ENCODE measurements around the gene HGD.

The HGD gene

DNA sequence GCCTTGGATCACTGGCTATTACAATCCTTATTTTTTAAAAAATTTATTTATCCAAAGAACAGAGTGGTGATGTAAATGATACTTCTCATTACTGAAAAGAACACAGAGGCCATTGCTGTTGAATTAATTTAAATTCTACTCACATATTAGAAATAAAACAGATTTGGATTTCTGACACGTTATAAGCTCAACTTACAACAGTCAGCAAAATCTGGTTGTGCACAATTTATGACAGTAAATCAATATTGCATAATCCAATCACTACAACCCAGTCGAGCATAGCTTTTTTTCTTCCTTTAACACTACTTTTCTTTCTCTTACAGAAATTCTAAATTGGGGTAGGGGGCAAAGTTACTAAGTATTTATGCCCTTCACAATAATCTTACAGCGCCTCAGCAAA lies 17.3 kb upstream of the HGD start:
- H3K36me3 ChIP-seq (ENCODE audit: control insufficient read depth in 5 of 5, insufficient read depth in 5 of 5, low read length in 5 of 5): peaks cover 6 to 12% (median 7%) of the 10 kb centered on the region in 5 donors
- peaks cover 0 to 6% (median 4%) of the 10 kb centered on the region in 5 donors for H3K9me3 ChIP-seq (ENCODE audit: control insufficient read depth in 5 of 5, low read length in 5 of 5)
- no peak overlapping the region for H3K4me3 ChIP-seq (ENCODE audit: low read depth in 1 of 5, low read length in 5 of 5)
- H3K27ac ChIP-seq (ENCODE audit: low read depth, low read length): no peak overlapping the region
- H3K9ac ChIP-seq (ENCODE audit: low read length in 5 of 5): no peak overlapping the region
- H3K4me1 ChIP-seq (ENCODE audit: control insufficient read depth in 5 of 5, insufficient read depth in 5 of 5, low read length in 5 of 5): no peaks in the 10 kb centered on the region
- no peaks in the 10 kb centered on the region for H3K27me3 ChIP-seq (ENCODE audit: control insufficient read depth in 5 of 5, insufficient read depth in 4 of 5, low read length in 5 of 5)

GRCh38 chr3:120693439-120694171 lies 11.6 kb upstream of the HGD start:
- H3K36me3 ChIP-seq (ENCODE audit: control insufficient read depth in 5 of 5, insufficient read depth in 5 of 5, low read length in 5 of 5): peaks cover 10 to 28% (median 15%) of the 10 kb centered on the region in 5 donors
- H3K9ac ChIP-seq (ENCODE audit: low read length in 5 of 5): no peak overlapping the region
- no peak overlapping the region for H3K27ac ChIP-seq (ENCODE audit: low read depth, low read length)
- H3K4me3 ChIP-seq (ENCODE audit: low read depth in 1 of 5, low read length in 5 of 5): no peak overlapping the region
- no peaks in the 10 kb centered on the region for H3K9me3 ChIP-seq (ENCODE audit: control insufficient read depth in 5 of 5, low read length in 5 of 5)
- no peaks in the 10 kb centered on the region for H3K27me3 ChIP-seq (ENCODE audit: control insufficient read depth in 5 of 5, insufficient read depth in 4 of 5, low read length in 5 of 5)
- H3K4me1 ChIP-seq (ENCODE audit: control insufficient read depth in 5 of 5, insufficient read depth in 5 of 5, low read length in 5 of 5): peaks cover 0 to 6% (median 3%) of the 10 kb centered on the region in 5 donors

DNA sequence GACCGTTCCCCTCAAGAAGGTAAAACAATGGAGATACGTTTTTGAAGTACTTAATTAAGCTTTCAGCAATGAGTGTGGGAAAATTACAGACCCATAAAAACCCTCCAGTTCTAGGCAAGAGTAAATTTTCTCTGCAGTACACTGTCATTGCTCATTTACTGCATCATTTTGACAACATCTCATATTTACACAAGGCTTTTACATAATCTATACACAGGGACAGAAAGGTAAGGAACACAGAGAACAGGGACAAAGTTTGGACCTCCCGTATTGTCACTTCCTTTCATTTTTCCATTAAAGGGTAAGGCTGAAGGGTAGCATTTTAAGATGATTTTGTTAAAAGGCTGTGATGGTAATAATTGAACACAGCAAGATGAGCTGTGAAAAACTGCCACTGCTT lies 7.4 kb upstream of the HGD start:
- peaks cover 6 to 24% (median 18%) of the 10 kb centered on the region in 5 donors for H3K36me3 ChIP-seq (ENCODE audit: control insufficient read depth in 5 of 5, insufficient read depth in 5 of 5, low read length in 5 of 5)
- no peak overlapping the region for H3K27ac ChIP-seq (ENCODE audit: low read depth, low read length)
- H3K4me3 ChIP-seq (ENCODE audit: low read depth in 1 of 5, low read length in 5 of 5): no peak overlapping the region
- peaks cover 0 to 6% (median 4%) of the 10 kb centered on the region in 5 donors for H3K4me1 ChIP-seq (ENCODE audit: control insufficient read depth in 5 of 5, insufficient read depth in 5 of 5, low read length in 5 of 5)
- H3K27me3 ChIP-seq (ENCODE audit: control insufficient read depth in 5 of 5, insufficient read depth in 4 of 5, low read length in 5 of 5): no peaks in the 10 kb centered on the region
- no peaks in the 10 kb centered on the region for H3K9me3 ChIP-seq (ENCODE audit: control insufficient read depth in 5 of 5, low read length in 5 of 5)
- no peak overlapping the region for H3K9ac ChIP-seq (ENCODE audit: low read length in 5 of 5)

GRCh38 chr3:120688121-120688520 lies 6.1 kb upstream of the HGD start:
- Histone ChIP-seq H3K4me3 (ENCODE audit: low read depth in 1 of 5, low read length in 5 of 5) (no peak overlapping the region), H3K4me1 (ENCODE audit: control insufficient read depth in 5 of 5, insufficient read depth in 5 of 5, low read length in 5 of 5) (peaks cover 0 to 4% (median 0%) of the 10 kb centered on the region in 5 donors), H3K27ac (ENCODE audit: low read depth, low read length) (no peak overlapping the region), H3K9me3 (ENCODE audit: control insufficient read depth in 5 of 5, low read length in 5 of 5) (no peaks in the 10 kb centered on the region), H3K9ac (ENCODE audit: low read length in 5 of 5) (no peak overlapping the region), H3K27me3 (ENCODE audit: control insufficient read depth in 5 of 5, insufficient read depth in 4 of 5, low read length in 5 of 5) (no peaks in the 10 kb centered on the region), H3K36me3 (ENCODE audit: control insufficient read depth in 5 of 5, insufficient read depth in 5 of 5, low read length in 5 of 5) (peaks cover 6 to 22% (median 18%) of the 10 kb centered on the region in 5 donors)

- Histone ChIP-seq H3K9me3 (ENCODE audit: control insufficient read depth in 5 of 5, low read length in 5 of 5) (no peaks in the 10 kb centered on the region), H3K27ac (ENCODE audit: low read depth, low read length) (no peak overlapping the region), H3K27me3 (ENCODE audit: control insufficient read depth in 5 of 5, insufficient read depth in 4 of 5, low read length in 5 of 5) (no peaks in the 10 kb centered on the region), H3K9ac (ENCODE audit: low read length in 5 of 5) (no peak overlapping the region), H3K4me1 (ENCODE audit: control insufficient read depth in 5 of 5, insufficient read depth in 5 of 5, low read length in 5 of 5) (peaks cover 0 to 4% (median 0%) of the 10 kb centered on the region in 5 donors), H3K4me3 (ENCODE audit: low read depth in 1 of 5, low read length in 5 of 5) (no peak overlapping the region), H3K36me3 (ENCODE audit: control insufficient read depth in 5 of 5, insufficient read depth in 5 of 5, low read length in 5 of 5) (peaks cover 6 to 22% (median 10%) of the 10 kb centered on the region in 5 donors)
These were observed 3.4 kb upstream of the HGD start for GRCh38 chr3:120685411-120685810.

DNA sequence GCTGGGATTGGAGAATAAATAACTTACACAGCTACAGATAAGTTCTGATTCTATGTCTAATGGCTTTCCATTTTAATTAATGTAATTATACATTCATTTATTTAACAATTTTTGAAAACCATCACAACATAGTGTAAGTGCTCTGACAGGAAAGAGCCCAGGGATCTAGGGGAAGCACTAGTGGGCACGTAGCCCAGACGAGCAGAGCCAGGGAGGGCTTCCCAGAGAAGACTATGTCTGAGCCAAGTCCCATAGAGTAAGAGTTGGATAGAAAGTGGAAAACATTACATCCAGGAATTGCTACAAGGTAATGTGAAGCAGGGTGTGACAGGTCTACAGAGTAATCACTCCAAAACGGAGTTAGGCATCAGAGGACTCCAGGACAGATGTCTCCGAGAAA lies 2.9 kb upstream of the HGD start:
- H3K27ac ChIP-seq (ENCODE audit: low read depth, low read length): no peak overlapping the region
- H3K9me3 ChIP-seq (ENCODE audit: control insufficient read depth in 5 of 5, low read length in 5 of 5): no peaks in the 10 kb centered on the region
- H3K9ac ChIP-seq (ENCODE audit: low read length in 5 of 5): no peak overlapping the region

GRCh38 chr3:120683671-120684301 lies 1.7 kb upstream of the HGD start:
- Histone ChIP-seq H3K9ac (ENCODE audit: low read length in 5 of 5) (no peak overlapping the region), H3K27ac (ENCODE audit: low read depth, low read length) (no peak overlapping the region), H3K4me1 (ENCODE audit: control insufficient read depth in 5 of 5, insufficient read depth in 5 of 5, low read length in 5 of 5) (peaks cover 0 to 11% (median 4%) of the 10 kb centered on the region in 5 donors), H3K27me3 (ENCODE audit: control insufficient read depth in 5 of 5, insufficient read depth in 4 of 5, low read length in 5 of 5) (no peaks in the 10 kb centered on the region), H3K9me3 (ENCODE audit: control insufficient read depth in 5 of 5, low read length in 5 of 5) (no peaks in the 10 kb centered on the region), H3K36me3 (ENCODE audit: control insufficient read depth in 5 of 5, insufficient read depth in 5 of 5, low read length in 5 of 5) (peaks cover 0 to 16% (median 3%) of the 10 kb centered on the region in 5 donors), H3K4me3 (ENCODE audit: low read depth in 1 of 5, low read length in 5 of 5) (no peak overlapping the region)

More for the DNA sequence above, 2.9 kb upstream of the HGD start:
- H3K27me3 ChIP-seq (ENCODE audit: control insufficient read depth in 5 of 5, insufficient read depth in 4 of 5, low read length in 5 of 5): no peaks in the 10 kb centered on the region
- H3K36me3 ChIP-seq (ENCODE audit: control insufficient read depth in 5 of 5, insufficient read depth in 5 of 5, low read length in 5 of 5): peaks cover 6 to 22% (median 10%) of the 10 kb centered on the region in 5 donors
- H3K4me3 ChIP-seq (ENCODE audit: low read depth in 1 of 5, low read length in 5 of 5): no peak overlapping the region
- H3K4me1 ChIP-seq (ENCODE audit: control insufficient read depth in 5 of 5, insufficient read depth in 5 of 5, low read length in 5 of 5): peaks cover 0 to 4% (median 0%) of the 10 kb centered on the region in 5 donors

- Histone ChIP-seq H3K27me3 (ENCODE audit: control insufficient read depth in 5 of 5, insufficient read depth in 4 of 5, low read length in 5 of 5) (no peaks in the 10 kb centered on the region), H3K27ac (ENCODE audit: low read depth, low read length) (no peak overlapping the region)
These were observed 1.2 kb upstream of the HGD start for GRCh38 chr3:120683213-120683612.

GRCh38 chr3:120681506-120682038 lies 467 bp downstream of the HGD start:
- no peak overlapping the region for H3K27ac ChIP-seq (ENCODE audit: low read depth, low read length)

More at GRCh38 chr3:120683213-120683612, 1.2 kb upstream of the HGD start:
- H3K9me3 ChIP-seq (ENCODE audit: control insufficient read depth in 5 of 5, low read length in 5 of 5): no peaks in the 10 kb centered on the region
- peaks cover 0 to 17% (median 10%) of the 10 kb centered on the region in 5 donors for H3K4me1 ChIP-seq (ENCODE audit: control insufficient read depth in 5 of 5, insufficient read depth in 5 of 5, low read length in 5 of 5)
- no peak overlapping the region for H3K4me3 ChIP-seq (ENCODE audit: low read depth in 1 of 5, low read length in 5 of 5)
- no peak overlapping the region for H3K9ac ChIP-seq (ENCODE audit: low read length in 5 of 5)
- peaks cover 0 to 10% (median 3%) of the 10 kb centered on the region in 5 donors for H3K36me3 ChIP-seq (ENCODE audit: control insufficient read depth in 5 of 5, insufficient read depth in 5 of 5, low read length in 5 of 5)

DNA sequence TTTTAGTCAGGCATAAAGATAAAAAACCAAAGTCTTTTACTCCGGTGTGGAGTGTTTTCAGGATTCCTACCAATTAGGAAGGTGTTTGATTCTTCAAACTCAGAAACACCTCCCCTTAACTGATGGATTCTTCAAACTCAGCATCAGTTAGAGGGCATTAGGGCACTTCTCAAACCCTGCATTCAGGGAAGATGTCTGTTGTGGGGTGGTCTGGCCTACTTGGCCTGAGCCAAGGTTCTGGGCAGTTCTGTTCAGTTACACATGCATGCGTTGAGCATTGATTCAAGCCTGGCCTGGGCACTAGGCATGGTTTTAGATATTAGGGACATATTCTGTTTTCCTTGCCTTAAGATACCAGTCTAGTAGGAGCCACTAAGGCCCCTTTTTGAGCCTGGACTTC lies 1.0 kb downstream of the HGD start:
- Histone ChIP-seq H3K9me3 (ENCODE audit: control insufficient read depth in 5 of 5, low read length in 5 of 5) (no peaks in the 10 kb centered on the region), H3K27me3 (ENCODE audit: control insufficient read depth in 5 of 5, insufficient read depth in 4 of 5, low read length in 5 of 5) (no peaks in the 10 kb centered on the region), H3K9ac (ENCODE audit: low read length in 5 of 5) (no peak overlapping the region), H3K27ac (ENCODE audit: low read depth, low read length) (no peak overlapping the region), H3K4me3 (ENCODE audit: low read depth in 1 of 5, low read length in 5 of 5) (no peak overlapping the region), H3K4me1 (ENCODE audit: control insufficient read depth in 5 of 5, insufficient read depth in 5 of 5, low read length in 5 of 5) (peaks cover 0 to 22% (median 15%) of the 10 kb centered on the region in 5 donors), H3K36me3 (ENCODE audit: control insufficient read depth in 5 of 5, insufficient read depth in 5 of 5, low read length in 5 of 5) (peaks cover 0 to 3% (median 0%) of the 10 kb centered on the region in 5 donors)

More at GRCh38 chr3:120681506-120682038, 467 bp downstream of the HGD start:
- peaks cover 0 to 22% (median 15%) of the 10 kb centered on the region in 5 donors for H3K4me1 ChIP-seq (ENCODE audit: control insufficient read depth in 5 of 5, insufficient read depth in 5 of 5, low read length in 5 of 5)
- no peak overlapping the region for H3K4me3 ChIP-seq (ENCODE audit: low read depth in 1 of 5, low read length in 5 of 5)
- H3K36me3 ChIP-seq (ENCODE audit: control insufficient read depth in 5 of 5, insufficient read depth in 5 of 5, low read length in 5 of 5): peaks cover 0 to 7% (median 0%) of the 10 kb centered on the region in 5 donors
- H3K9ac ChIP-seq (ENCODE audit: low read length in 5 of 5): no peak overlapping the region
- no peaks in the 10 kb centered on the region for H3K9me3 ChIP-seq (ENCODE audit: control insufficient read depth in 5 of 5, low read length in 5 of 5)
- H3K27me3 ChIP-seq (ENCODE audit: control insufficient read depth in 5 of 5, insufficient read depth in 4 of 5, low read length in 5 of 5): no peaks in the 10 kb centered on the region

Measured in subcutaneous abdominal adipose tissue (tissue), 5 donors.